HUDEP-2 (cell line): Measurements from ENCODE around the gene SUPT3H.

ENCODE experiments used
- DNase-seq, 76 experiments: peaks; one replicate each; lab custom pipeline; 2025; ENCODE audit not compliant: unreplicated experiment in 76 of 76; lab: John Stamatoyannopoulos, UW

SUPT3H gene

DNA sequence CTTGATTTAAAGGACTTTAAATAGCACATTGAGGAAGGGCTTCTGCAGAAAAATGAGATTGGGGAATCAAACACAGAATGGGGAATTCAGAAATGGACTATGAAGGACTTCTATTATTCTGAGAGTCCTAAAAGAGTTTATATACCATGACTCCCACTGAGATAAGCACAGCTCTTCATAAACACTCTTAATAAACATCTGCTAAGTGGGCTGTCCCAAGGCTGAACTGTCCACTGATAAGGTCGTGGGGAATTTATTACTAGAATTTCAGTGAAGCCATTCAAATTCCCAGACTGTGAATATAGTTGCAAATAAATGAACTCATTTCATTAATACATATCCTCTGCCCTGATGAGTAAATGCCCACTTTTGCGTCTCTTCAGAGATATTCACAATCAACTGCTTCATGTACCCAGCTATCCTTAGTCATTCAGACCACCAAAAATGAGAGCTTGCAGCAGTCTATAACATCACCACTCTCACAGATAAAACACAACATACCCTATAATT lies 517.8 kb downstream of the SUPT3H start:
- no peak for DNase-seq

GRCh38 chr6:44858998-44859397 lies 518.7 kb downstream of the SUPT3H start:
- DNase-seq, result no peak

GRCh38 chr6:44856479-44856878 lies 521.3 kb downstream of the SUPT3H start:
- no peak for DNase-seq

DNA sequence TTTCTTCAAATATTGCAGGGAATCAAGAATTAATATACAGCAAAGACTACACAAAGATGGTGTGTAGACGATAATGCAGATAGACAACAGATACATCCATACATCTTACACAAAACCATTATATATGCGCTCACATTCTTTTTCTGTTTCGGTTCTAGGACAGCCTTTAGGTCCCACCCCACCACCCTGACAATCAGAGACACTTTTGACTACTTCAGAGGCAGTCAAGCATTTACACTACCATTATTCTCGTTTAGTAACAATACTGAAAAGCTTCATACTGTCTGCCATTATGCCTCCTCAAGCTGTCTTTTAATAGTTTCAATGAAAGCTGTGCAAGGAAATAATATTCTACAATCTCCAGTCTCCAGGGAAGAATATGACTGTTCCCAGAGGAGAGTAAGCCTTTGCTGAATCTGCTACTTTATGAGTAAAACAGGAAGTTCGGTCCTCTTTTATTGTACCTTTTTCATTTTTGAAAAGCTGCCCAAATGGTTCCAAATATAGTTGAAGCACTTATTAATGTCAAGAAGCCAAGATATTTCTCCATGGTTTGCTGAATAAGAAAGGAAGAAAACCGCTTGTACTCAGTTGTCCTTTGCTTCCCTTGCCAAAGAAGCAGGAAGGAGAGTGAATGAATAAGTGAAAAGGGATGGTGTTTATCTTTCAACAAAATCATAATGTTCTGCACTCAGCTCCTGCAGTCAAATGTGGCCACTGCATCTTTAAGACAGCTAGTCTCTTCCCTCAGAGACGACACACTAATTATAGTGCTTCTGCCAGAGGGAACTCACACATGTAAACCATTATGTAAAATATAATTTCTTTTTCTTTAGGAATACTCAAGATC lies 521.9 kb downstream of the SUPT3H start:
- no peak for DNase-seq

DNA sequence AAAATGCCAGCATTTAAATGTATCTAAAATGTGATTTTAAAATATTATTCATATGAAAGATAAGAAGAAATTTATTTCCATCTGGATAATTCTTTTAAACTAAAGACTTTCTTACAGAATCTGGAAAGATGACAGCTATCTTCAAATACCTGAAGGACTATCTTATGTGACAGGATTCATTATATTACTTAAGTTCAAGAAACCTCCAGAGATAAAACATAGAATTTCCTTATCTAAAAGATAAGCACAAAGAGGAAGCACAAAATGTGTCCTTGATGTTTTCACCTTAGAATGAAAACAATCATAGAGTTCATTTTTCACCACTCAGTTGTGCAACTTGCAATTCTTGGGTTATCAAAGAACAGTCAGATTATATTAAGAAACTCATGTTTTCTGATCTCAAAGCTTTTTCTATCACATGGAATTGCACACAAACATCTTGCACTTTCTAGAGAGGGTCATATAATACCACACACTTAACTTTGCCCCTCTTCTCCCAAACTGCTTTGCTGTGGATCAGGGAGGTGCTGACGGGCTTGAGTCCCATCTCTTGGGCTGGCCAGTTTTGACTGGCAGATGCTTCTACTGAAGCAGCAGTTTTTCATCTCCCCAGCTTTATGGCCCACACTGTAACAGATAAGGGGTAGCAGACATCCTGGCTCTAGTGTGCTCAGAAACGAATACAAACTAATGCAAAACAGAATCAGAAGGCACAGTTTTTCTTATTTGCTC lies 522.9 kb downstream of the SUPT3H start:
- DNase-seq, result no peak

GRCh38 chr6:44851176-44851575 lies 526.6 kb downstream of the SUPT3H start:
- DNase-seq, result no peak

DNA sequence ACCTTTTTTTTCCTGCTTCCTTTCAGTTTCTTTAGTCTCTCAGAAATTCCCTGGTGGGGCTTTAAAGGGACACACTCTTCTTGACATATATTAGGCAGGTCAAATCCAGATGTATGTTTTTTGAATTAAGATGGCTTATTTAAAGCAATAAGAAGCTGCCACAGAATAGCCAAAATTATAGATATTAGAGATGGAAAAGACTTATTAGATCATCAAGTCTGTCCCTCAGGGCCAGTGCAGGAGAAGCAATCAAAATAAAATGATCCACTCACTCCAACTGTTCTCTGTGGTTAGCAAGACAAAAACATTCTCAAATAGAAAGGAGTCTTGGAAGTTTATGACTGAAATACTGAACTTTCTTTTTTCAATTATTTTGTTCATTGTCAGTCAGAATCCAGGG lies 527.4 kb downstream of the SUPT3H start:
- no peak for DNase-seq

DNA sequence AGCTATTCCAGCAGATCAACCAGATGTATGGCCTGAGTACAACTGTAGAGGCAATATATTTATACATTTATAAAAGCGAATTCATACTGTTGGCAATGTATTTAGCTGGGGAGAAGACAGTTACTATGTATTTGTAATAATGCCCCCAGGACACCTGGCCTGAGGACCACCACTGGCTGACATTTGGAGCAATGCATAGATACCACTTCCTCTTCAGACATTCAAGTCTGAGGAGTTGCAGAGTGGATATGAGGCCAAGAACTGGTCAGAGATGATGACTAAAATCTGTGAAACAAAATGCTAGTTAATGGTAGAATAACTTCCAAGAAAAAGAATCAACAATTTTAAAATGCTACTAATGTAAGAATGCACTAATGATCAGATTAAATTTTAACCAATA lies 527.9 kb downstream of the SUPT3H start:
- no peak for DNase-seq

GRCh38 chr6:44843734-44844133 lies 534.0 kb downstream of the SUPT3H start:
- no peak for DNase-seq

GRCh38 chr6:44842616-44843015 lies 535.1 kb downstream of the SUPT3H start:
- DNase-seq, result no peak

DNA sequence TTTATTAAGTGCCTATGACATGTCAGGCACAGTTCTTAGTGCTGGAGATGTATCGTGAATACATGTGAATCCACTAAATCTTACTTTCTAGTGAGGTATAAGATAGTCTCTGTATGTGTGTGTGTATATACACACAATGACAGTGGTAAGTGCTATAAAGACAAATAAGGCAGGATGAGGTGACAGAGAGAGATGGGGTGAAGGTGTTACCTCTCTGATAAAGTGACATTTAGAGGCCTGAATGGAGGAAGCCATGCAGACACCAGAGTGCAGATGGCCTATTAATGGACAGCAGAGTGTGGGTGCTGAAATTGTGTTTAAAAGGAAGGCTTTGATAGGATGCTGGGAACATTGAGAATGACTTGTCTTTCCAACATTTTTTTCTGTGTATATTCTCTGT lies 535.9 kb downstream of the SUPT3H start:
- DNase-seq, result no peak

DNA sequence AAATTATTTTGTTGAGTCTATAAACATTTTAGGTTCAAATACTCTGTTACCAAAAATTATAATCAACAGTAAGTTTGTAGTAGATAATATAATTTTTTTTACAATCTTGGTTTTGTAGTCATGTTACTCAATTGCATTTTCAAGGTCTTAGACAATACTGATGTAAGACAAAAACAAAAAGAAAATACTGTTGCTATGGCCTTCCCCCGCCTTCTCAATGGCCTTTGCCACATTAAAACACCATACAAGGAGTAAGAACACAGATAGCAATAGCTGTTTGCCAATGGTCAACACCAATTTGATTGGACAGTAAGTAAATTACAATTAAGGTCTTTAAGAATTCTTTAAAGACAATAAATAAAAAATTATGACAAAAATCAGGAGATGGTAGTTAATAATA lies 540.0 kb downstream of the SUPT3H start:
- DNase-seq, result no peak

DNA sequence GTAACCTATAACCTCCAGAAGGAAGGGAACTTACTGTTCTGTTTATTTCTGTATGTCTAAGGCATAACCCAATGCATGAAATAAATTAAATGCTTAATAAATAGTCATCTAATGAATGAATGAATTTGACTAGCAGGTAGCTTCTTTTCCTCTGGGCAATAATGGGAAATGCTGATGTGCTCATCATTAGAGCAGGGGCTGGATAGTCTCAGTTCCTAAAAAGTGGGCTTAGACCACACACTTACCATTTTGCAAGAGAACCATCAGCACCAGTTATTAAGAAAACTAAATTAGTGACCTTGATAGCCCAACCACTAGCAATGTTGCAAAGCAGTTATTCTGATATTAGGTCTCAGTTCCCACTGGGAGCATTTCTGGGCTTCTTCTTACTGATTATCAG lies 540.5 kb downstream of the SUPT3H start:
- no peak for DNase-seq

DNA sequence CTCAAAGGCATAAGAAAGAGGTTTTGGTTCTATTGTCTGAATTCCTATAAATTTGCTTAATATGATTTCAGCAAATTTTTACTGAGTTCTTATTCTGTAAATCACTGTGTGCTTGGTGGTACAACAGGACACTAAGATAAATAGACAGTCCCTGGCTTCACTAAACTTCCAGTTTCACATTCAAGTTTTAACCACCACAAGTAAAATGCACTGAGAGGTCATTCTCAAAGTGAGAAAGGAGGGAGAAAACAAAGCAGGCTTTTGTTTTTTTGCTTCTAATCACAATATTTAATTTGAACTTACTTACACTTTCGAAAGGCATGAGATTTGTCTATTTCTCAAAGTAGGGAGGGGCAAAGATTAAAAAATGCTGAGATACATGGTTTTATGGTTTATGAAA lies 544.5 kb downstream of the SUPT3H start:
- DNase-seq, result no peak

GRCh38 chr6:44831002-44831610 lies 546.6 kb downstream of the SUPT3H start:
- DNase-seq, result no peak

- DNase-seq, result no peak
These were observed 547.9 kb downstream of the SUPT3H start for GRCh38 chr6:44829836-44830235.

DNA sequence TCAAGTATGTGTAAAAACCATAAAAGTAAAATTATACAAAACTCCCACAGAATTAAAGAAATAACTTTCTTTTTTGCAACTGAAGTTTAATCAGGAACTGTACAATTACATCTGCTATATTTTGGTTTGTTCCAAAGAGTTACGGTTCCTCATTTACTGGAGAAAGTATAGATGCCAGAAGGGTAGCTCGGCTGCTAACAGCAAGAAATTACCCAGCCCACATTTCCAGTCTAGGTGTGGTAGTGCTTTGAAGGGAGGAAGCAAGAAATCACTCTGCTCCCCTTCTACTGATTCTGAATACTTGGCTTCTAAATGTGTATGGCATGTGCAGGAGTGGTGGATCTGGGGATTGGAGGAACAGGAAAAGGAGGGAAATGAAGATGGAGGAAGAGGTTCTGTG lies 549.0 kb downstream of the SUPT3H start:
- DNase-seq, result no peak

- no peak for DNase-seq
These were observed 551.6 kb downstream of the SUPT3H start for GRCh38 chr6:44826025-44826676.

GRCh38 chr6:44825273-44825672 lies 552.5 kb downstream of the SUPT3H start:
- DNase-seq, result no peak

- no peak for DNase-seq
These were observed 553.2 kb downstream of the SUPT3H start for GRCh38 chr6:44824567-44824966.

GRCh38 chr6:44820759-44821158 lies 557.0 kb downstream of the SUPT3H start:
- no peak for DNase-seq
